Pancreas (tissue), 10 donors: ENCODE measurements around the gene DENND5B. TPM values are rescaled to one million over a fixed set of nuclear protein-coding genes. Genes with fewer than 3 reads are reported as not detected.
A peak's percentile ranks its signal among the peaks of the same experiment; 100 is the strongest.
"Not testable (repeated sequence)": the region's sequence is repeated elsewhere in the genome, so short reads cannot be mapped to it uniquely, and the experiment has no call there.

ENCODE experiments used
- ATAC-seq, 4 donors: fragments of 200-7000 bp; cut with Tn5 transposase; one replicate each; pipeline versions ENCODE4 v1.8.0 to v1.9.1; 2020; ENCODE audit warnings: mild to moderate bottlenecking in 4 of 4, moderate library complexity in 4 of 4
- DNase-seq, 6 donors: peaks; one replicate each; pipeline ENCODE4 v3.0.0-alpha.2; 2020
- FAIRE-seq: peaks from 2 replicates; lab custom pipeline; 2012; peaks lifted over from hg19 to GRCh38; lab: Jason Lieb, UNC
- H3K27ac ChIP-seq, 4 donors: fragments of 200-600 bp; sonication (generic); 1 replicate in 3 of 4; 2 replicates in 1 of 4; pipeline versions ENCODE4 v1.5.0 to v1.8.0; 2020
- H3K27me3 ChIP-seq, 4 donors: fragments of 200-600 bp; one replicate each; pipeline ENCODE4 v1.8.0; 2021
- H3K36me3 ChIP-seq, 3 donors: fragments of 200-600 bp; sonication (generic) in 1 of 3; one replicate each; pipeline versions ENCODE4 v1.5.0 to v1.8.0; 2020 to 2021
- H3K4me1 ChIP-seq, 3 donors: fragments of 200-600 bp; one replicate each; pipeline ENCODE4 v1.8.0; 2021
- H3K4me3 ChIP-seq, 4 donors: fragments of 200-600 bp; sonication (generic) in 2 of 4; one replicate each; pipeline versions ENCODE4 v1.5.0 to v1.8.0; 2020 to 2021
- H3K9me3 ChIP-seq, 4 donors: fragments of 200-600 bp; one replicate each; pipeline ENCODE4 v1.8.0; 2021
- CTCF ChIP-seq, 4 donors: fragments of 200-600 bp; sonication (generic) in 3 of 4; IDR thresholded peaks; one replicate each; pipeline versions ENCODE4 v1.5.0 to v1.8.0; 2021; ENCODE audit warnings: antibody characterized with exemption in 4 of 4
- WGBS, 2 donors: extraction: QIAGEN DNeasy Blood & Tissue Kit; methylation state at CpG; one replicate each; pipeline ENCODE4 v1.1.7; 2013; 5-methylcytosine and 5-hydroxymethylcytosine counted together
- intact Hi-C, 3 donors: fragments of 100-400 bp; cut with DNase I; formaldehyde crosslinking; loops; one replicate each; pipeline versions ENCODE4 v1.11.1 to v1.14.2; 2022
- polyA plus RNA-seq, 2 donors: library from polyadenylated mRNA; stranded (reverse); fragments of 200-250 nt; gene quantifications; one replicate each; pipeline ENCODE4 v1.2.3, GENCODE V29; 2013
- total RNA-seq, 6 donors: library from RNA; stranded (reverse); fragmentation: NEBNext Ultra II Directional in 4 of 6; extraction: Animal tissue kit (Norgen Biotek cat#: 25700) in 4 of 6; gene quantifications; one replicate each; pipeline versions ENCODE4 v1.2.1 to v1.2.4, GENCODE V29; 2021 to 2023
- donor health status: healthy with polysubstance abuse.
- donor health status: DM: no; HTN: no; CAD: no; lungs with moderate emphysema.
- donor health status: DM: no; HTN: no; CAD: no.
- donor health status: control.
- donor health status: control.
- donor health status: Bipolar disorder and iron deficiency.
- donor health status: DM: yes; HTN: yes; CAD: no.
- donor health status: DM: no; HTN: no; CAD: no.
- donor health status: DM: no; HTN: no; CAD: no.
- donor health status: DM: yes; HTN: yes; CAD: no.

The DENND5B gene
- total and polyA plus RNA-seq, 8 donors = 2.4 to 11.3 (median 6.9) TPM

- Histone ChIP-seq H3K36me3 (no peaks in the 10 kb centered on the region), H3K9me3 (no peaks in the 10 kb centered on the region), H3K27me3 (no peaks in the 10 kb centered on the region), H3K4me1 (peaks cover 0 to 17% (median 16%) of the 10 kb centered on the region in 3 donors), H3K27ac (no peak overlapping the region), H3K4me3 (no peak overlapping the region)
- WGBS, 2 donors = 90 to 93% methylated on average over 3 of the region's 3 CpGs
- FAIRE-seq (no peak), ATAC-seq (no peak), DNase-seq (no peak)
- no peak for TF ChIP-seq CTCF (IDR thresholded peaks at IDR 0.05)
- intact Hi-C loops = no loop called here
Measured at GRCh38 chr12:31572900-31573600, 17.9 kb downstream of the DENND5B start.

- TF ChIP-seq CTCF (IDR thresholded peaks at IDR 0.05) = no peak
- no peaks in the 10 kb centered on the region for H3K27me3 ChIP-seq
- no peak for FAIRE-seq
- no peak overlapping the region for H3K27ac ChIP-seq
- no peaks in the 10 kb centered on the region for H3K9me3 ChIP-seq
- intact Hi-C loops = no loop called here
- 45 to 48% methylated on average over 5 of the region's 5 CpGs for WGBS, 2 donors
- no peak for DNase-seq
- H3K36me3 ChIP-seq = no peaks in the 10 kb centered on the region
- H3K4me3 ChIP-seq = no peak overlapping the region
- H3K4me1 ChIP-seq = peaks cover 0 to 17% (median 16%) of the 10 kb centered on the region in 3 donors
- peak in 3 of 4 donors; percentile 18 to 46 (median 26) for ATAC-seq
Measured at GRCh38 chr12:31570880-31571279, 20.1 kb downstream of the DENND5B start.

- DNase-seq, FAIRE-seq, ATAC-seq, H3K27me3 ChIP-seq, H3K4me3 ChIP-seq, H3K27ac ChIP-seq, H3K36me3 ChIP-seq, H3K9me3 ChIP-seq, intact Hi-C loops: not testable (repeated sequence)
- 96 to 100% methylated on average over 2 of the region's 2 CpGs for WGBS, 2 donors
- peaks cover 0 to 13% (median 8%) of the 10 kb centered on the region in 3 donors for H3K4me1 ChIP-seq
Measured at GRCh38 chr12:31569517-31569916, 21.4 kb downstream of the DENND5B start.

- ATAC-seq = no peak
- intact Hi-C loops = no loop called here
- no peak for FAIRE-seq
- H3K36me3 ChIP-seq = no peaks in the 10 kb centered on the region
- TF ChIP-seq CTCF (IDR thresholded peaks at IDR 0.05) = no peak
- WGBS, 2 donors = 78 to 84% methylated on average over 3 of the region's 3 CpGs
- peaks cover 0 to 13% (median 7%) of the 10 kb centered on the region in 3 donors for H3K4me1 ChIP-seq
- H3K4me3 ChIP-seq = no peak overlapping the region
- no peaks in the 10 kb centered on the region for H3K9me3 ChIP-seq
- H3K27me3 ChIP-seq = no peaks in the 10 kb centered on the region
- no peak overlapping the region for H3K27ac ChIP-seq
- no peak for DNase-seq
Measured at GRCh38 chr12:31568498-31568897, 22.4 kb downstream of the DENND5B start.

GRCh38 chr12:31567029-31567428 is 23.9 kb downstream of the DENND5B start:
- no peak for ATAC-seq
- Histone ChIP-seq H3K4me3 (no peak overlapping the region), H3K27ac (no peak overlapping the region), H3K36me3 (no peaks in the 10 kb centered on the region), H3K4me1 (peaks cover 0 to 13% (median 0%) of the 10 kb centered on the region in 3 donors), H3K9me3 (no peaks in the 10 kb centered on the region), H3K27me3 (no peaks in the 10 kb centered on the region)
- WGBS, 2 donors = 87 to 90% methylated on average over 2 of the region's 2 CpGs
- intact Hi-C loops = no loop called here
- no peak for TF ChIP-seq CTCF (IDR thresholded peaks at IDR 0.05)
- FAIRE-seq = no peak
- DNase-seq = no peak
